NCI-H1694 treated with DMSO at 0.1 percent for 48 hours (cell line): ENCODE data around the gene AKT1S1.

ENCODE experiments used
- DNase-seq: peaks from one replicate; lab custom pipeline; 2025; lab: John Stamatoyannopoulos, UW

Gene AKT1S1

GRCh38 chr19:49907745-49908446 lies 30.7 kb upstream of the AKT1S1 start:
- no peak for DNase-seq

- no peak for DNase-seq
Observed at GRCh38 chr19:49906879-49907564, 29.9 kb upstream of the AKT1S1 start.

GRCh38 chr19:49904136-49904535 lies 27.0 kb upstream of the AKT1S1 start:
- no peak for DNase-seq

- DNase-seq: no peak
Observed at GRCh38 chr19:49896863-49897621, 19.9 kb upstream of the AKT1S1 start, which contains the start of gene IL4I1. Gene IL4I1, minus strand, starts transcription at chr19:49896887. Its CDS starts 727 bp downstream, at chr19:49896160.

GRCh38 chr19:49895566-49896297 lies 18.6 kb upstream of the AKT1S1 start:
- no peak for DNase-seq

- DNase-seq: no peak
Observed at GRCh38 chr19:49894879-49895565, 17.9 kb upstream of the AKT1S1 start.

- DNase-seq: no peak
Observed at GRCh38 chr19:49894011-49894664, 17.0 kb upstream of the AKT1S1 start.

- DNase-seq: no peak
Observed at GRCh38 chr19:49892716-49893115, 15.6 kb upstream of the AKT1S1 start.

- no peak for DNase-seq
Observed at GRCh38 chr19:49891393-49891792, 14.2 kb upstream of the AKT1S1 start.

GRCh38 chr19:49890349-49891311 lies 13.5 kb upstream of the AKT1S1 start:
- DNase-seq: no peak

GRCh38 chr19:49889687-49890348 lies 12.7 kb upstream of the AKT1S1 start:
- DNase-seq: no peak

GRCh38 chr19:49889038-49889686 lies 12.0 kb upstream of the AKT1S1 start:
- no peak for DNase-seq

GRCh38 chr19:49888510-49888824 lies 11.3 kb upstream of the AKT1S1 start:
- DNase-seq: no peak

GRCh38 chr19:49887665-49888509 lies 10.7 kb upstream of the AKT1S1 start:
- DNase-seq: no peak

- DNase-seq: no peak
Observed at GRCh38 chr19:49887037-49887664, 10.0 kb upstream of the AKT1S1 start.

- no peak for DNase-seq
Observed at GRCh38 chr19:49884760-49885159, 7.6 kb upstream of the AKT1S1 start.

- DNase-seq: no peak
Observed at GRCh38 chr19:49884109-49884508, 7.0 kb upstream of the AKT1S1 start.

GRCh38 chr19:49883094-49883493 lies 5.9 kb upstream of the AKT1S1 start:
- DNase-seq: no peak
